ENCODE results near the gene UBE3A.

DNA sequence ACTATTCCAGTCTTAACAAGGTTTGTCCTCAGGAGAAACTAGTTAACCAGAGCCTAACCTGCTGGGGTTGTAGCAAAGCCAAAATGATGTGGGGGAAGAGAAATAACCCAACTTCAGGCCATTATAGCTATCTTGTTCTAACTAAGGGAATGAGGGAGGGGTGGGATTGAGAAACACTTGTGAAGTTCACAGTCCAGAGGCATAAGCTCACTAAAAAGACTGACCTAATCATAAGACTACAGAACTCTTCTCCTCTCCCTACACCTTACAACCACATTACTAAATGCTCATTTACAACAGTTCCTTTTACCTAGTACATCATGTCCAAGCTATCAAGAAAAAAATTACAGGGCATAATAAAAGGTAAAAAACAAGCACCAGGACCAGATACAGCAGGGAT, 52.8 kb downstream of the UBE3A start:
- TF ChIP-seq, protein P1, sequence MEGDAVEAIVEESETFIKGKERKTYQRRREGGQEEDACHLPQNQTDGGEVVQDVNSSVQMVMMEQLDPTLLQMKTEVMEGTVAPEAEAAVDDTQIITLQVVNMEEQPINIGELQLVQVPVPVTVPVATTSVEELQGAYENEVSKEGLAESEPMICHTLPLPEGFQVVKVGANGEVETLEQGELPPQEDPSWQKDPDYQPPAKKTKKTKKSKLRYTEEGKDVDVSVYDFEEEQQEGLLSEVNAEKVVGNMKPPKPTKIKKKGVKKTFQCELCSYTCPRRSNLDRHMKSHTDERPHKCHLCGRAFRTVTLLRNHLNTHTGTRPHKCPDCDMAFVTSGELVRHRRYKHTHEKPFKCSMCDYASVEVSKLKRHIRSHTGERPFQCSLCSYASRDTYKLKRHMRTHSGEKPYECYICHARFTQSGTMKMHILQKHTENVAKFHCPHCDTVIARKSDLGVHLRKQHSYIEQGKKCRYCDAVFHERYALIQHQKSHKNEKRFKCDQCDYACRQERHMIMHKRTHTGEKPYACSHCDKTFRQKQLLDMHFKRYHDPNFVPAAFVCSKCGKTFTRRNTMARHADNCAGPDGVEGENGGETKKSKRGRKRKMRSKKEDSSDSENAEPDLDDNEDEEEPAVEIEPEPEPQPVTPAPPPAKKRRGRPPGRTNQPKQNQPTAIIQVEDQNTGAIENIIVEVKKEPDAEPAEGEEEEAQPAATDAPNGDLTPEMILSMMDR (IDR thresholded peaks at IDR 0.05) = no peak
- TF ChIP-seq JUNB (IDR thresholded peaks at IDR 0.05) (no peak), NFE2L2 (conservative IDR thresholded peaks at IDR 0.05; ENCODE audit: low read length) (no peak), EP300 (IDR thresholded peaks at IDR 0.05) (no peak), MAFK (IDR thresholded peaks at IDR 0.05; ENCODE audit: partially characterized antibody) (no peak)
- TF ChIP-seq, protein P2, sequence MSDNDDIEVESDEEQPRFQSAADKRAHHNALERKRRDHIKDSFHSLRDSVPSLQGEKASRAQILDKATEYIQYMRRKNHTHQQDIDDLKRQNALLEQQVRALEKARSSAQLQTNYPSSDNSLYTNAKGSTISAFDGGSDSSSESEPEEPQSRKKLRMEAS (IDR thresholded peaks at IDR 0.05) = no peak
